B cell (primary cell): ENCODE measurements around the gene PARP12. TPM values are rescaled to one million over a fixed set of nuclear protein-coding genes. Genes with fewer than 3 reads are reported as not detected.
A peak's percentile ranks its signal among the peaks of the same experiment; 100 is the strongest.

Experiments used
- ATAC-seq: fragments of 200-7000 bp; cut with Tn5 transposase; one replicate; pipeline ENCODE4 v1.10.0; 2021; ENCODE audit warnings: low read depth, mild to moderate bottlenecking, moderate number of reproducible peaks, moderate library complexity
- CTCF ChIA-PET: fragments of 350-600 bp; sonication (Branson Sonifier 250); formaldehyde crosslinking; loops from one replicate; lab custom pipeline; 2021; ENCODE audit warnings: antibody characterized with exemption, inconsistent platforms; lab: Charles Lee
- POLR2A ChIA-PET: fragments of 350-600 bp; sonication (Branson Sonifier 250); formaldehyde crosslinking; loops from one replicate; lab custom pipeline; 2021; ENCODE audit warnings: antibody characterized with exemption; lab: Charles Lee
- DNase-seq: peaks from one replicate; pipeline ENCODE4 v3.0.0; 2013
- H2AFZ ChIP-seq: 2 replicates; pipeline ENCODE4 v1.6.1; 2012; ENCODE audit warnings: mild to moderate bottlenecking, low read depth, low read length; ENCODE audit not compliant: insufficient read depth, poor library complexity, severe bottlenecking
- H3K27ac ChIP-seq, 2 donors: 1 replicate in 1 of 2; 2 replicates in 1 of 2; pipeline ENCODE4 v1.5.1; 2012 to 2013; ENCODE audit warnings: low read length in 2 of 2, mild to moderate bottlenecking in 2 of 2, moderate library complexity in 1 of 2
- H3K27me3 ChIP-seq, 4 experiments: fragments of 200-600 bp in 1 of 4; sonication (generic) in 1 of 4; replicated peaks in 1 of 4; 1 replicate in 2 of 4; 2 replicates in 2 of 4; pipeline versions ENCODE4 v1.6.1 to v1.7.0; 2013 to 2016; ENCODE audit warnings: low read length in 3 of 4, mild to moderate bottlenecking in 2 of 4, mixed read lengths in 1 of 4, moderate library complexity in 1 of 4; ENCODE audit not compliant: insufficient read depth in 4 of 4, control insufficient read depth in 3 of 4; ENCODE audit errors: control extremely low read depth in 1 of 4
- H3K36me3 ChIP-seq, 2 experiments: replicated peaks in 1 of 2; 1 replicate in 1 of 2; 2 replicates in 1 of 2; pipeline versions ENCODE4 v1.6.1 to v1.7.1; 2013; ENCODE audit warnings: low read length in 1 of 2; ENCODE audit not compliant: insufficient read depth in 2 of 2, control insufficient read depth in 1 of 2; ENCODE audit errors: control extremely low read depth in 1 of 2, extremely low read depth in 1 of 2
- H3K4me1 ChIP-seq, 2 donors: fragments of 200-600 bp in 1 of 2; sonication (generic) in 1 of 2; 1 replicate in 1 of 2; 2 replicates in 1 of 2; pipeline versions ENCODE4 v1.5.1 to v1.6.1; 2013 to 2017; ENCODE audit warnings: low read length in 2 of 2; ENCODE audit not compliant: control insufficient read depth in 2 of 2, insufficient read depth in 2 of 2
- H3K4me2 ChIP-seq: replicated peaks from 2 replicates; pipeline ENCODE3; 2012; ENCODE audit warnings: mild to moderate bottlenecking, low read depth, low read length; ENCODE audit not compliant: poor library complexity, severe bottlenecking
- H3K4me3 ChIP-seq, 5 experiments: fragments of 200-600 bp in 1 of 5; sonication (generic) in 1 of 5; 1 replicate in 3 of 5; 2 replicates in 2 of 5; pipeline versions ENCODE4 v1.5.1 to v1.7.0; 2011 to 2016; ENCODE audit warnings: low read length in 4 of 5, mild to moderate bottlenecking in 4 of 5, low read depth in 2 of 5, control low read depth in 1 of 5, moderate library complexity in 1 of 5; ENCODE audit not compliant: insufficient read depth in 1 of 5; ENCODE audit errors: control extremely low read depth in 1 of 5, extremely low read depth in 1 of 5
- H3K79me2 ChIP-seq: fragments of 200-600 bp; sonication (generic); one replicate; pipeline ENCODE4 v1.6.0; 2016; ENCODE audit warnings: low read length; ENCODE audit not compliant: control insufficient read depth, insufficient read depth
- H3K9ac ChIP-seq: fragments of 200-600 bp; sonication (generic); 2 replicates; pipeline ENCODE4 v1.6.1; 2017; ENCODE audit warnings: mild to moderate bottlenecking, low read length, moderate library complexity
- H3K9me3 ChIP-seq, 3 donors: one replicate each; pipeline versions ENCODE4 v1.6.1 to v1.7.1; 2013; ENCODE audit warnings: low read length in 2 of 3; ENCODE audit not compliant: control insufficient read depth in 2 of 3, insufficient read depth in 1 of 3; ENCODE audit errors: control extremely low read depth in 1 of 3
- H4K20me1 ChIP-seq: 2 replicates; pipeline ENCODE4 v1.6.0; 2012; ENCODE audit warnings: mild to moderate bottlenecking, low read length; ENCODE audit not compliant: insufficient read depth, control insufficient read depth, poor library complexity, severe bottlenecking
- H3K27ac Mint-ChIP-seq: one replicate; pipeline ENCODE4 v1.8.0; 2021; ENCODE audit warnings: mixed read lengths
- H3K27me3 Mint-ChIP-seq: one replicate; pipeline ENCODE4 v1.8.0; 2021; ENCODE audit warnings: mixed read lengths
- H3K4me1 Mint-ChIP-seq: one replicate; pipeline ENCODE4 v1.8.0; 2021; ENCODE audit warnings: mixed read lengths
- H3K4me3 Mint-ChIP-seq: one replicate; pipeline ENCODE4 v1.8.0; 2021; ENCODE audit warnings: mixed read lengths
- H3K9me3 Mint-ChIP-seq: one replicate; pipeline ENCODE4 v1.8.0; 2022; ENCODE audit warnings: mixed read lengths; ENCODE audit not compliant: insufficient read depth
- EZH2 ChIP-seq: IDR thresholded peaks from 2 replicates; pipeline ENCODE4 v1.6.1; 2012; ENCODE audit warnings: borderline replicate concordance, low read depth, mild to moderate bottlenecking, moderate library complexity, low read length; ENCODE audit not compliant: insufficient read depth, poor library complexity, severe bottlenecking
- WGBS: methylation state at CpG from one replicate; pipeline ENCODE4 v1.1.5; 2013; ENCODE audit warnings: missing lambda C conversion rate; ENCODE audit not compliant: insufficient coverage; 5-methylcytosine and 5-hydroxymethylcytosine counted together
- intact Hi-C: fragments of 100-400 bp; cut with micrococcal nuclease; formaldehyde crosslinking; loops from one replicate; pipeline ENCODE4 v1.10.0; 2022
- polyA plus RNA-seq: library from polyadenylated mRNA; depleted of rRNA; stranded (reverse); fragments of >200 nt; gene quantifications from 2 replicates; pipeline ENCODE4 v1.2.3, GENCODE V29; 2012
- total RNA-seq, 2 donors: library from RNA; stranded (reverse); fragments of 120-200 nt in 1 of 2; gene quantifications; 1 replicate in 1 of 2; 2 replicates in 1 of 2; pipeline versions ENCODE4 v1.2.3 to v1.2.4, GENCODE V29; 2013 to 2022
- TF ChIP-seq, protein P1 (sequence below): fragments of 200-600 bp; IDR thresholded peaks from one replicate; pipeline ENCODE4 v1.8.0; 2022; ENCODE audit warnings: antibody characterized with exemption, mild to moderate bottlenecking

PARP12 gene
- total and polyA plus RNA-seq, 2 donors (not counting 1 experiment from before 2014, with no cell fraction given), result 170 to 177 TPM

- H3K27ac Mint-ChIP-seq, result peak overlapping the region; percentile 86
- no peak overlapping the region for H3K9ac ChIP-seq
- no peaks in the 10 kb centered on the region for H3K27me3 ChIP-seq
- H3K79me2 ChIP-seq, result peaks cover 68% of the 10 kb centered on the region
- H3K4me2 ChIP-seq, result peak overlapping the region; percentile 49
- H3K36me3 ChIP-seq, result peaks cover 0 to 42% of the 10 kb centered on the region in 2 experiments
- peak overlapping the region; percentile 57 to 81 for H3K27ac ChIP-seq
- peaks cover 23 to 25% of the 10 kb centered on the region in 2 donors for H3K4me1 ChIP-seq
- ChIA-PET POLR2A (no interaction called here), CTCF (interaction anchor here (0.5 to 1.6 kb wide), 6 partner anchors 9 to 409 kb away, joined by 3 to 6 read pairs (median 4); partner anchors contain the start of gene PARP12)
- H3K27me3 Mint-ChIP-seq, result no peaks in the 10 kb centered on the region
- TF ChIP-seq, protein P1, sequence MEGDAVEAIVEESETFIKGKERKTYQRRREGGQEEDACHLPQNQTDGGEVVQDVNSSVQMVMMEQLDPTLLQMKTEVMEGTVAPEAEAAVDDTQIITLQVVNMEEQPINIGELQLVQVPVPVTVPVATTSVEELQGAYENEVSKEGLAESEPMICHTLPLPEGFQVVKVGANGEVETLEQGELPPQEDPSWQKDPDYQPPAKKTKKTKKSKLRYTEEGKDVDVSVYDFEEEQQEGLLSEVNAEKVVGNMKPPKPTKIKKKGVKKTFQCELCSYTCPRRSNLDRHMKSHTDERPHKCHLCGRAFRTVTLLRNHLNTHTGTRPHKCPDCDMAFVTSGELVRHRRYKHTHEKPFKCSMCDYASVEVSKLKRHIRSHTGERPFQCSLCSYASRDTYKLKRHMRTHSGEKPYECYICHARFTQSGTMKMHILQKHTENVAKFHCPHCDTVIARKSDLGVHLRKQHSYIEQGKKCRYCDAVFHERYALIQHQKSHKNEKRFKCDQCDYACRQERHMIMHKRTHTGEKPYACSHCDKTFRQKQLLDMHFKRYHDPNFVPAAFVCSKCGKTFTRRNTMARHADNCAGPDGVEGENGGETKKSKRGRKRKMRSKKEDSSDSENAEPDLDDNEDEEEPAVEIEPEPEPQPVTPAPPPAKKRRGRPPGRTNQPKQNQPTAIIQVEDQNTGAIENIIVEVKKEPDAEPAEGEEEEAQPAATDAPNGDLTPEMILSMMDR, result no peak
- TF ChIP-seq EZH2, result no peak
- DNase-seq (peak; percentile 56), ATAC-seq (peak; percentile 83)
- H4K20me1 ChIP-seq, result peaks cover 43% of the 10 kb centered on the region
- no peak overlapping the region for H2AFZ ChIP-seq
- peaks cover 62% of the 10 kb centered on the region for H3K4me1 Mint-ChIP-seq
- 71% methylated on average over 1 of the region's 3 CpGs for WGBS
- H3K9me3 ChIP-seq, result no peaks in the 10 kb centered on the region
- peak overlapping the region; percentile 69 for H3K4me3 Mint-ChIP-seq
- no peaks in the 10 kb centered on the region for H3K9me3 Mint-ChIP-seq
- peak overlapping the region in 2 of 5 experiments; percentile 9 to 15 for H3K4me3 ChIP-seq
- intact Hi-C loops, result loop anchor here (1.0 kb wide), 2 partner anchors 8 to 250 kb away; partner anchors contain the start of gene PARP12
Observed at GRCh38 chr7:140053812-140054539, 8.8 kb downstream of the PARP12 start.

DNA sequence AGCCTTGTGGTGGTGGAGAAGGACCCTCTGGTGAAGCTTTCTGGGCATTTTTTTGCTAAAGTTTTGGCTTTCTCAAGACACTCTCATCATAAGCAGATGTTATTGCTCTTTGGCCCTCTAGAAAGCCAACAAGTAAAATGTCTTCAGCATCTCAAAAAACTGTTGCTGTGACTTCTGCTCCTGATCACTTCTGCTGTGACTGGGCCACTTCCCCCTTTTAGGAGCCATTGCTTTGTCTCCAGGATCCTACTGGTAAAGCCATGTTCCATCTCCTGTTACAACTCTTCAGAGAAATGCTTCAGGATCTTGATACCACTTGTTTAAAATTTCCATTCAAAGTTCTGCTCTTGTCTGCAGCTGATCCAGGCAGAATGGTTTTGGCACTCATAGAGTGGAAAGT is 10.9 kb downstream of the PARP12 start:
- Mint-ChIP-seq H3K27me3 (no peaks in the 10 kb centered on the region), H3K4me3 (no peak overlapping the region), H3K27ac (no peak overlapping the region), H3K9me3 (no peaks in the 10 kb centered on the region), H3K4me1 (peaks cover 47% of the 10 kb centered on the region)
- no peak for TF ChIP-seq EZH2
- TF ChIP-seq, protein P1, result no peak
- peaks cover 23 to 25% of the 10 kb centered on the region in 2 donors for H3K4me1 ChIP-seq
- H3K27me3 ChIP-seq, result no peaks in the 10 kb centered on the region
- peaks cover 0 to 46% of the 10 kb centered on the region in 2 experiments for H3K36me3 ChIP-seq
- H4K20me1 ChIP-seq, result peaks cover 39% of the 10 kb centered on the region
- H2AFZ ChIP-seq, result no peak overlapping the region
- POLR2A ChIA-PET, result no interaction called here
- H3K79me2 ChIP-seq, result peaks cover 63% of the 10 kb centered on the region
- no peak overlapping the region for H3K4me2 ChIP-seq
- H3K4me3 ChIP-seq, result no peak overlapping the region
- no peak overlapping the region for H3K9ac ChIP-seq
- H3K27ac ChIP-seq, result peak overlapping the region in 1 of 2 donors; percentile 25
- H3K9me3 ChIP-seq, result no peaks in the 10 kb centered on the region
- ATAC-seq, result no peak
- DNase-seq, result no peak
- CTCF ChIA-PET, result interaction anchor here (0.6 to 0.9 kb wide), 2 partner anchors 95 to 253 kb away, joined by 3 read pairs; no protein-coding TSS in a partner anchor
- intact Hi-C loops, result no loop called here
